ENCODE results near the gene SPTLC3. TPM values are rescaled to one million over a fixed set of nuclear protein-coding genes. Genes with fewer than 3 reads are reported as not detected.

The SPTLC3 gene
- total RNA-seq, 2 experiments from 2014 or later: 0.38 to 0.59 TPM

DNA sequence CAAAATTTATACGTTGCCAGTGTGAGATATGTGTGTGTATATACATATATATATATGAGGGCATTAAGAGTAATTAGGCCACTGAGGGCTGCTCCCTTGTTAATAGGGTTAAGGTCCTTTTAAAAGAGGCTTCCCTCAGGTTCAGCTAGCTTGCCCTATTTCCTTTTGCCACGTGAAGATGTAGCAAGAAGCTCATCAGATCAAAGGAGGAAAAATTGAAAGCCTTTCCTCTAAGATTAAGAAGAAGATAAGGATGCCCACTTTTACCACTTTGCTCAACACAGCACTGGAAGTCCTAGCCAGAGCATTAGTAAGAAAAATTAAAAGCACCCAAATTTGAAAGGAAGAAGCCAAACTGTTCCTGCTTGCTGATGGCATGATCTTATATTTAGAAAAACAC, 179.1 kb downstream of the SPTLC3 start:
- Mint-ChIP-seq H3K27me3 (no peaks in the 10 kb centered on the region), H3K36me3 (ENCODE audit: low read depth) (no peaks in the 10 kb centered on the region), H3K27ac (no peak overlapping the region), H3K4me3 (no peak overlapping the region), H3K4me1 (ENCODE audit: low read depth) (no peaks in the 10 kb centered on the region), H3K9me3 (peaks cover 10% of the 10 kb centered on the region)
- intact Hi-C loops (cut with DNase I, micrococcal nuclease): no loop called here
- H3K27me3 ChIP-seq (ENCODE audit: control insufficient read depth in 1 of 2, insufficient read depth in 2 of 2, low read length in 2 of 2): no peaks in the 10 kb centered on the region
- ChIA-PET POLR2A (no interaction called here), CTCF (no interaction called here)
- no peaks in the 10 kb centered on the region for H3K36me3 ChIP-seq (ENCODE audit: insufficient read depth, low read length)
- H3K9me3 ChIP-seq (ENCODE audit: control insufficient read depth in 1 of 2, insufficient read depth in 1 of 2, low read length in 2 of 2): peaks cover 4 to 14% of the 10 kb centered on the region in 2 experiments
- TF ChIP-seq, protein P1, sequence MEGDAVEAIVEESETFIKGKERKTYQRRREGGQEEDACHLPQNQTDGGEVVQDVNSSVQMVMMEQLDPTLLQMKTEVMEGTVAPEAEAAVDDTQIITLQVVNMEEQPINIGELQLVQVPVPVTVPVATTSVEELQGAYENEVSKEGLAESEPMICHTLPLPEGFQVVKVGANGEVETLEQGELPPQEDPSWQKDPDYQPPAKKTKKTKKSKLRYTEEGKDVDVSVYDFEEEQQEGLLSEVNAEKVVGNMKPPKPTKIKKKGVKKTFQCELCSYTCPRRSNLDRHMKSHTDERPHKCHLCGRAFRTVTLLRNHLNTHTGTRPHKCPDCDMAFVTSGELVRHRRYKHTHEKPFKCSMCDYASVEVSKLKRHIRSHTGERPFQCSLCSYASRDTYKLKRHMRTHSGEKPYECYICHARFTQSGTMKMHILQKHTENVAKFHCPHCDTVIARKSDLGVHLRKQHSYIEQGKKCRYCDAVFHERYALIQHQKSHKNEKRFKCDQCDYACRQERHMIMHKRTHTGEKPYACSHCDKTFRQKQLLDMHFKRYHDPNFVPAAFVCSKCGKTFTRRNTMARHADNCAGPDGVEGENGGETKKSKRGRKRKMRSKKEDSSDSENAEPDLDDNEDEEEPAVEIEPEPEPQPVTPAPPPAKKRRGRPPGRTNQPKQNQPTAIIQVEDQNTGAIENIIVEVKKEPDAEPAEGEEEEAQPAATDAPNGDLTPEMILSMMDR (IDR thresholded peaks at IDR 0.05): no peak
- DNase-seq: no peak
- ATAC-seq (ENCODE audit: poor library complexity): no peak
- H3K27ac ChIP-seq (ENCODE audit: low read depth in 1 of 2, low read length in 2 of 2): no peak overlapping the region
- no peak overlapping the region for H3K4me3 ChIP-seq (ENCODE audit: low read length)
- no peaks in the 10 kb centered on the region for H3K4me1 ChIP-seq (ENCODE audit: insufficient read depth, low read length)

DNA sequence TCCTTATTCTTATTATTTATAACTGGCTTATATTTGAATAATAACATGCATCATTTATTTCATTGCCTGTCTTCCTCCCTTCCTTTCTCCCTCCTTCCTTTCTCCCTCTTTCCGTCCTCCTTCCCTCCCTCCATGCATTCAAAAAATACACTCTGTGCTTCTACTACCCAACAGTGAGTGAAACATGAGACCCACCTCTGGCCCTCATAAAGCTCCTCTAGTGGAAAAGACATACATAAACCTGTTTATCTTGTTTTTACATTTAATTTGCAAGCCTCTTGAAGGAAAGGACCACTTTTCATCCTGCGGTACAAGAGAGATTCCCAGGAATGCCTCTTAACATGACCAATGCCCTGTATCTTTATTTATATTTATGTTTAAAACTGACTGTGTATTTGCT, 190.5 kb downstream of the SPTLC3 start:
- DNase-seq: no peak
- ChIA-PET POLR2A (no interaction called here), CTCF (no interaction called here)
- no peak overlapping the region for H3K4me3 Mint-ChIP-seq
- H3K27ac ChIP-seq (ENCODE audit: low read depth in 1 of 2, low read length in 2 of 2): no peak overlapping the region
- H3K27me3 Mint-ChIP-seq: no peaks in the 10 kb centered on the region
- ATAC-seq (ENCODE audit: poor library complexity): no peak
- no peaks in the 10 kb centered on the region for H3K4me1 Mint-ChIP-seq (ENCODE audit: low read depth)
- TF ChIP-seq, protein P1 (IDR thresholded peaks at IDR 0.05): no peak
- intact Hi-C loops (cut with DNase I, micrococcal nuclease): no loop called here
- no peaks in the 10 kb centered on the region for H3K4me1 ChIP-seq (ENCODE audit: insufficient read depth, low read length)
- no peaks in the 10 kb centered on the region for H3K9me3 ChIP-seq (ENCODE audit: control insufficient read depth in 1 of 2, insufficient read depth in 1 of 2, low read length in 2 of 2)
- no peaks in the 10 kb centered on the region for H3K27me3 ChIP-seq (ENCODE audit: control insufficient read depth in 1 of 2, insufficient read depth in 2 of 2, low read length in 2 of 2)
- no peaks in the 10 kb centered on the region for H3K36me3 Mint-ChIP-seq (ENCODE audit: low read depth)
- H3K9me3 Mint-ChIP-seq: no peaks in the 10 kb centered on the region
- H3K36me3 ChIP-seq (ENCODE audit: insufficient read depth, low read length): no peaks in the 10 kb centered on the region
- no peak overlapping the region for H3K27ac Mint-ChIP-seq
- H3K4me3 ChIP-seq (ENCODE audit: low read length): no peak overlapping the region

DNA sequence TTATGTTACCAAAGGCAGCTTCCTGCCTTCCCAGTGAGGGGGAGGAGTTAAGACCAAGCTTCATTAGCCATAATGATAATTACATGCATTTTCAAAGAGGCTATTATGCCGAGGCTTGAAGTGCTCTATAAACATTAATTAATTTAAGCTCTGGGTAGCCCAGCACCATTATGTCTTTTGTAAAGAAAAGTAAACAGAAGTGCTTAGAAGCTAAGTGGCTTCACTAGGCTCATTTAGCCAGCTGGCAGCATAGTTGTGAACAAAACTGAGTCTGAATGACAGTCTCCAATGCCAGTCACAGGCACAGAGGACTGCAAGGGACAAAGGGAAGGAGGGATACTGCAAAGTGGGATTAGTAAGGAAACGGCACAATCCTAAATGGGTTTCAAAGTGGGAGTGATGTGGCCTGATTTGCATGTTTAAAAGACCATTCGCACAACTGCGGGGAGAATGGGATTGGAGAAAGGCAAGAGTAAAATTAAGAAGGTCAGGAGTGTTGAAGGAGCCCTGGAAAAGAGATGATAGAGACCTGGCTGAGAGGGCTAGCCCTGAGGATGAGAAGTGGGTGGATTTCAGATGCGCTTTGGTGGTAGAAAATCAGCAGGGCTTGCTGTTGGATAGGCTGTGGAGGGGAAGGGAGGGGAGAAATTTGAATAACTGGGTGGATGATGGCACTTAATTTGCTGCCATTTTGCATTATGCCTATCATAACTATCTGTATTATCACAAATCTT, 192.2 kb downstream of the SPTLC3 start:
- no peaks in the 10 kb centered on the region for H3K4me1 ChIP-seq (ENCODE audit: insufficient read depth, low read length)
- POLR2A ChIA-PET: no interaction called here
- H3K27ac ChIP-seq (ENCODE audit: low read depth in 1 of 2, low read length in 2 of 2): no peak overlapping the region
- no peaks in the 10 kb centered on the region for H3K4me1 Mint-ChIP-seq (ENCODE audit: low read depth)
- no peak overlapping the region for H3K27ac Mint-ChIP-seq
- H3K4me3 ChIP-seq (ENCODE audit: low read length): no peak overlapping the region
- no peaks in the 10 kb centered on the region for H3K27me3 ChIP-seq (ENCODE audit: control insufficient read depth in 1 of 2, insufficient read depth in 2 of 2, low read length in 2 of 2)
- no peaks in the 10 kb centered on the region for H3K27me3 Mint-ChIP-seq
- TF ChIP-seq, protein P1 (IDR thresholded peaks at IDR 0.05): no peak
- intact Hi-C loops (cut with DNase I, micrococcal nuclease): no loop called here
- no peaks in the 10 kb centered on the region for H3K9me3 Mint-ChIP-seq
- no peaks in the 10 kb centered on the region for H3K9me3 ChIP-seq (ENCODE audit: control insufficient read depth in 1 of 2, insufficient read depth in 1 of 2, low read length in 2 of 2)
- no peak overlapping the region for H3K4me3 Mint-ChIP-seq
- DNase-seq (no peak), ATAC-seq (ENCODE audit: poor library complexity) (no peak)
- H3K36me3 ChIP-seq (ENCODE audit: insufficient read depth, low read length): no peaks in the 10 kb centered on the region
- H3K36me3 Mint-ChIP-seq (ENCODE audit: low read depth): no peaks in the 10 kb centered on the region
- CTCF ChIA-PET: no interaction called here

Data from CD4-positive, alpha-beta T cell (primary cell).